A673 (cell line): ENCODE measurements around the gene FBXO22.

ENCODE experiments used
- CTCF ChIP-seq: fragments of 300-800, 200-600 bp; sonication (generic); conservative IDR thresholded peaks from 2 replicates; pipeline ENCODE4 v1.5.1; 2017; ENCODE audit warnings: low read depth, mild to moderate bottlenecking, antibody characterized with exemption, low read length, moderate library complexity, mixed read lengths
- EZH2 ChIP-seq: fragments of 200-600 bp; sonication (generic); IDR thresholded peaks from 2 replicates; pipeline ENCODE4 v1.6.1; 2017; ENCODE audit warnings: borderline replicate concordance, low read depth, mild to moderate bottlenecking, mixed read lengths, antibody characterized with exemption, low read length; ENCODE audit not compliant: poor library complexity, severe bottlenecking

DNA sequence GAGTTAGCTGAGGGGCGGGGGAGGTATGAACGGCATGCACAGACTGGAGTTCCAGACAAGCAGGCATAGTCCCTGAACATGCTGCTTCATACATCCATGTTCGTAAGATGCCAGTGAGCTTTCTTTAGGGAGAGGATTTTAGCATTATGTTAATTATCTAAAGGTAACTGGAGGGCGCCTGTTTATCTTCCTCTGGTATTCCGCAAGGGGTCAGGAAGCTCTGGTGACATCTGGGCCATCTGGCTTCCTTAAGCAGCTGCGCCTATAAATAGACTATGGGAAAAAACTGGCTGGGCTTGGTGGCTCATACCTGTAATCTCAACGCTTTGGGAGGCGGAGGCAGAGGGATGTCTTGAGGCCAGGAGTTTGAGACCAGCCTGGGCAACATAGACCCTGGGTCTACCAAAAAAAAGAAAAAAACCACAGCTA lies 1.5 kb upstream of the FBXO22 start:
- no peak for TF ChIP-seq CTCF
- no peak for TF ChIP-seq EZH2
